Measurements from ENCODE around the gene DYNC2I2. TPM values are rescaled to one million over a fixed set of nuclear protein-coding genes. Genes with fewer than 3 reads are reported as not detected.

DYNC2I2 gene
- total and polyA plus RNA-seq, 4 donors, result 10.9 to 58.0 (median 19.6) TPM

DNA sequence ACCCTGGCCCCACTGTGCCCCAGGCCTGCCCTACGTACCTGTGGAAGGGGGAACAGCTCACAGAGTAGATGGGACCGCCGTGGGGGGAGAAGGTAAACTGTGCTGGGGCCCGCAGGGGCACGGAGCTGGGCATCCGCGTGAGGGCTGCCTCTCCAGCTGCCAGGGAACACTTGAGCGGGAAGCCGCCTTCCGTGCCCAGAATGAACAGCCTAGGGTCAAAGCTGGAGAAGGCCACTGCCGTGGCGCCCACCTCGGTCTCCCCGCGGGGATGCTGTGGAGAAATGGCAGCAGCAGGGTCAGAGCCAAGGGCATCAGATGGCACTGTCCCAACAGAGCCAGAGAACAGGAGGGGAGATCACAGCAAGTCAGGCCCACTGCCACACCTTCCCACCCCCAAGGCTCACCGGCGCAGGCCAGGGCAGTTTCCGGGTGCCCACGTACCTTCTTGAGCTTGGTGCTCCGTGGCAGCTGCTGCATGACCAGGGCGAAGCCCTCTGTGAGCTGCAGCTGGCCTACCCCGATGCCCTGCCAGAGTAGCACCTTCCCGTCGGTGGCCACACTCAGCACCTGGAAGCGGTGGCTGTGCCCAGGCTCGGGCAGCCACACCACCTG lies 21.9 kb downstream of the DYNC2I2 start:
- no peak for DNase-seq (ENCODE audit: low spot score)
- Histone ChIP-seq H3K4me1 (ENCODE audit: control insufficient read depth in 4 of 4, insufficient read depth in 4 of 4, low read length in 3 of 4) (peaks cover 8 to 26% (median 17%) of the 10 kb centered on the region in 4 donors), H3K27ac (ENCODE audit: low read depth in 1 of 2, low read length in 2 of 2) (peak overlapping the region in 1 of 2 donors; percentile 80), H3K9me3 (ENCODE audit: control insufficient read depth in 4 of 4, low read length in 3 of 4) (no peaks in the 10 kb centered on the region), H3K36me3 (ENCODE audit: control insufficient read depth in 4 of 4, insufficient read depth in 3 of 4, low read depth in 1 of 4, low read length in 3 of 4) (peaks cover 14 to 24% (median 20%) of the 10 kb centered on the region in 4 donors), H3K27me3 (ENCODE audit: control insufficient read depth in 4 of 4, insufficient read depth in 4 of 4, low read length in 3 of 4) (no peaks in the 10 kb centered on the region), H3K4me3 (ENCODE audit: low read depth in 1 of 3, low read length in 3 of 3) (peak overlapping the region; percentile 16 to 72 (median 51)), H3K9ac (ENCODE audit: low read depth in 1 of 2, low read length in 2 of 2) (no peak overlapping the region)
- 62% methylated on average over 26 of the region's 26 CpGs for WGBS
- no peak for TF ChIP-seq TAF1 (conservative IDR thresholded peaks at IDR 0.05)
- TF ChIP-seq CTCF (IDR thresholded peaks at IDR 0.05; ENCODE audit: low read depth, low read length, missing input control), result no peak
- TF ChIP-seq HNF4A (conservative IDR thresholded peaks at IDR 0.05), result no peak

- H3K36me3 ChIP-seq (ENCODE audit: control insufficient read depth in 4 of 4, insufficient read depth in 3 of 4, low read depth in 1 of 4, low read length in 3 of 4), result peaks cover 14 to 30% (median 23%) of the 10 kb centered on the region in 4 donors
- no peak overlapping the region for H3K9ac ChIP-seq (ENCODE audit: low read depth in 1 of 2, low read length in 2 of 2)
- H3K27me3 ChIP-seq (ENCODE audit: control insufficient read depth in 4 of 4, insufficient read depth in 4 of 4, low read length in 3 of 4), result no peaks in the 10 kb centered on the region
- H3K4me3 ChIP-seq (ENCODE audit: low read depth in 1 of 3, low read length in 3 of 3), result no peak overlapping the region
- TF ChIP-seq YY1 (IDR thresholded peaks at IDR 0.05) (no peak), NR2F2 (IDR thresholded peaks at IDR 0.05) (no peak)
- DNase-seq (ENCODE audit: low spot score), result no peak
- no peaks in the 10 kb centered on the region for H3K9me3 ChIP-seq (ENCODE audit: control insufficient read depth in 4 of 4, low read length in 3 of 4)
- H3K4me1 ChIP-seq (ENCODE audit: control insufficient read depth in 4 of 4, insufficient read depth in 4 of 4, low read length in 3 of 4), result peaks cover 8 to 31% (median 19%) of the 10 kb centered on the region in 4 donors
- H3K27ac ChIP-seq (ENCODE audit: low read depth in 1 of 2, low read length in 2 of 2), result no peak overlapping the region
- WGBS, result 94% methylated on average over 10 of the region's 10 CpGs
These were observed 22.5 kb downstream of the DYNC2I2 start for GRCh38 chr9:128634111-128634510.

- no peak overlapping the region for H3K27ac ChIP-seq (ENCODE audit: low read depth in 1 of 2, low read length in 2 of 2)
- TF ChIP-seq, protein P1, sequence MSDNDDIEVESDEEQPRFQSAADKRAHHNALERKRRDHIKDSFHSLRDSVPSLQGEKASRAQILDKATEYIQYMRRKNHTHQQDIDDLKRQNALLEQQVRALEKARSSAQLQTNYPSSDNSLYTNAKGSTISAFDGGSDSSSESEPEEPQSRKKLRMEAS (IDR thresholded peaks at IDR 0.05), result no peak
- TF ChIP-seq REST (IDR thresholded peaks at IDR 0.05) (no peak), CTCF (IDR thresholded peaks at IDR 0.05; ENCODE audit: low read depth, low read length, missing input control) (no peak), HNF4A (conservative IDR thresholded peaks at IDR 0.05) (no peak), TAF1 (conservative IDR thresholded peaks at IDR 0.05) (no peak), RXRA (IDR thresholded peaks at IDR 0.05) (no peak), NR2F2 (IDR thresholded peaks at IDR 0.05) (no peak)
- TF ChIP-seq, protein P2, sequence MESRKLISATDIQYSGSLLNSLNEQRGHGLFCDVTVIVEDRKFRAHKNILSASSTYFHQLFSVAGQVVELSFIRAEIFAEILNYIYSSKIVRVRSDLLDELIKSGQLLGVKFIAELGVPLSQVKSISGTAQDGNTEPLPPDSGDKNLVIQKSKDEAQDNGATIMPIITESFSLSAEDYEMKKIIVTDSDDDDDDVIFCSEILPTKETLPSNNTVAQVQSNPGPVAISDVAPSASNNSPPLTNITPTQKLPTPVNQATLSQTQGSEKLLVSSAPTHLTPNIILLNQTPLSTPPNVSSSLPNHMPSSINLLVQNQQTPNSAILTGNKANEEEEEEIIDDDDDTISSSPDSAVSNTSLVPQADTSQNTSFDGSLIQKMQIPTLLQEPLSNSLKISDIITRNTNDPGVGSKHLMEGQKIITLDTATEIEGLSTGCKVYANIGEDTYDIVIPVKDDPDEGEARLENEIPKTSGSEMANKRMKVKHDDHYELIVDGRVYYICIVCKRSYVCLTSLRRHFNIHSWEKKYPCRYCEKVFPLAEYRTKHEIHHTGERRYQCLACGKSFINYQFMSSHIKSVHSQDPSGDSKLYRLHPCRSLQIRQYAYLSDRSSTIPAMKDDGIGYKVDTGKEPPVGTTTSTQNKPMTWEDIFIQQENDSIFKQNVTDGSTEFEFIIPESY (IDR thresholded peaks at IDR 0.05), result no peak
- DNase-seq (ENCODE audit: low spot score), result no peak
- no peak overlapping the region for H3K4me3 ChIP-seq (ENCODE audit: low read depth in 1 of 3, low read length in 3 of 3)
- WGBS, result 70% methylated on average over 11 of the region's 11 CpGs
- peaks cover 11 to 36% (median 23%) of the 10 kb centered on the region in 4 donors for H3K4me1 ChIP-seq (ENCODE audit: control insufficient read depth in 4 of 4, insufficient read depth in 4 of 4, low read length in 3 of 4)
- H3K9me3 ChIP-seq (ENCODE audit: control insufficient read depth in 4 of 4, low read length in 3 of 4), result no peaks in the 10 kb centered on the region
- no peak overlapping the region for H3K9ac ChIP-seq (ENCODE audit: low read depth in 1 of 2, low read length in 2 of 2)
- peaks cover 14 to 30% (median 25%) of the 10 kb centered on the region in 4 donors for H3K36me3 ChIP-seq (ENCODE audit: control insufficient read depth in 4 of 4, insufficient read depth in 3 of 4, low read depth in 1 of 4, low read length in 3 of 4)
- H3K27me3 ChIP-seq (ENCODE audit: control insufficient read depth in 4 of 4, insufficient read depth in 4 of 4, low read length in 3 of 4), result no peaks in the 10 kb centered on the region
These were observed 23.0 kb downstream of the DYNC2I2 start for GRCh38 chr9:128633601-128634000.
